Inflammatory macrophage treated with lipopolysaccharide for 1 hour (primary cell): ENCODE data around the gene SLC16A5.
"Not testable (repeated sequence)": the region's sequence is repeated elsewhere in the genome, so short reads cannot be mapped to it uniquely, and the experiment has no call there.

ENCODE experiments used
- DNase-seq, 2 donors: peaks; one replicate each; pipeline ENCODE4 v3.0.0-alpha.2; 2020 to 2022

Gene SLC16A5

GRCh38 chr17:75064867-75065561, 22.7 kb upstream of the SLC16A5 start:
- DNase-seq: no peak

GRCh38 chr17:75065562-75066151, 22.1 kb upstream of the SLC16A5 start:
- no peak for DNase-seq

GRCh38 chr17:75067856-75068255, 19.9 kb upstream of the SLC16A5 start:
- DNase-seq: no peak

- no peak for DNase-seq
Measured at GRCh38 chr17:75068750-75069149, 19.0 kb upstream of the SLC16A5 start.

GRCh38 chr17:75069783-75070182, 18.0 kb upstream of the SLC16A5 start:
- no peak for DNase-seq

DNA sequence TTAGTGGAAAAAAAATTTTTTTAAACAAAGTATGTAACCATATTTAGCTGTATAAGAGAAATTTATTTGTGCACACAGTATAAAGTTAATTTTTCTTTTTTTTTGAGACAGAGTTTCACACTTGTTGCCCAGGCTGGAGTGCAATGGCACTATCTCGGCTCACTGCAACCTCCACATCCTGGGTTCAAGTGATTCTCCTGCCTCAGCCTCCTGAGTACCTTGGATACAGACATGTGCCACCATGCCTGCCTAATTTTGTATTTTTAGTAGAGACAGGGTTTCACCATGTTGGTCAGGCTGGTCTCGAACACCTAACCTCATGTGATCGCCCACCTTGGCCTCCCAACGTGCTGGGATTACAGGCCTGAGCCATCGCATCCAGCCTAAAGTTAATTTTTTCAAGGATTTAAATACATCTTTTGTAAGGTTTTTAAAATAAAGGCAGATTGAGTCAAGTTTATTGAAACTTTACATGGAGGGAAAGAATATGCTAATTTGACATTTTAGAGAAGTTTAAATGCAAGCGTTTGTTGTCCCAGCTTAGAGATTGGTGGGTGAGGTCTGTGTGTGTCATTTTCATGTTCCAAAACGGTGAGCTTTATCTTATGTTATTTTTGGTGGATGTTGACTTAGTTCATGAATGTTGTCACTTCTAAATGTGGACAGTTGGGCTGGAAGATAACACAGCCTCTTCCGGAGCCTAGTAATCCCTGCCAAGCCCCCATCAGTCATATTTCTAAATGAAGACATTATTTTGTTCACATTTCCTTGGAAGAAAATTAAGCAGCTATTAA, 16.1 kb upstream of the SLC16A5 start:
- DNase-seq: not testable (repeated sequence)

GRCh38 chr17:75072909-75073308, 14.8 kb upstream of the SLC16A5 start:
- DNase-seq: not testable (repeated sequence)

DNA sequence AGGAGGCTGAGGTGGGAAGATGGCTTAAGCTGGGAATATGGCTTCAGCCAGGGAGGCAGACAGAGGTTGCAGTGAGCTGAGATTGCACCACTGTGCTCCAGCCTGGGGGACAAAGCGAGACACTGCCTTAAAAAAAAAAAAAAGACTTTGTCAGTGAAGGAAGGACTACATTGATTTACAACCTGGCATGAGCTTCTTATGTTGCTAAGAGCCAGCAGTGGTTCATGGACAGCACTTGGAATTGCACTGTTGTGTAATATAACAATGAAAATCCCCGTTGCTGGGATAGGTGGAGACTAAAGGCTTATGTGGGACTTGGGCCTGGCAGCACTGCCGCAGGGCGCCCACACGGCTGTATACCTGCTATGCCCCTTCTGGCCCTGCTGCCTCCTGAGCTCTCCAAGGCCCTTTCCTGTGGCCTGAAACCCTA, 14.1 kb upstream of the SLC16A5 start:
- no peak for DNase-seq

- DNase-seq: peak in 1 of 2 donors; percentile 10
Measured at GRCh38 chr17:75074532-75074931, 13.2 kb upstream of the SLC16A5 start.

GRCh38 chr17:75075597-75076336, 12.0 kb upstream of the SLC16A5 start:
- peak; percentile 86 to 96 for DNase-seq

GRCh38 chr17:75077072-75077495, 10.7 kb upstream of the SLC16A5 start:
- no peak for DNase-seq

- peak; percentile 58 to 86 for DNase-seq
Measured at GRCh38 chr17:75077496-75078283, 10.1 kb upstream of the SLC16A5 start.

DNA sequence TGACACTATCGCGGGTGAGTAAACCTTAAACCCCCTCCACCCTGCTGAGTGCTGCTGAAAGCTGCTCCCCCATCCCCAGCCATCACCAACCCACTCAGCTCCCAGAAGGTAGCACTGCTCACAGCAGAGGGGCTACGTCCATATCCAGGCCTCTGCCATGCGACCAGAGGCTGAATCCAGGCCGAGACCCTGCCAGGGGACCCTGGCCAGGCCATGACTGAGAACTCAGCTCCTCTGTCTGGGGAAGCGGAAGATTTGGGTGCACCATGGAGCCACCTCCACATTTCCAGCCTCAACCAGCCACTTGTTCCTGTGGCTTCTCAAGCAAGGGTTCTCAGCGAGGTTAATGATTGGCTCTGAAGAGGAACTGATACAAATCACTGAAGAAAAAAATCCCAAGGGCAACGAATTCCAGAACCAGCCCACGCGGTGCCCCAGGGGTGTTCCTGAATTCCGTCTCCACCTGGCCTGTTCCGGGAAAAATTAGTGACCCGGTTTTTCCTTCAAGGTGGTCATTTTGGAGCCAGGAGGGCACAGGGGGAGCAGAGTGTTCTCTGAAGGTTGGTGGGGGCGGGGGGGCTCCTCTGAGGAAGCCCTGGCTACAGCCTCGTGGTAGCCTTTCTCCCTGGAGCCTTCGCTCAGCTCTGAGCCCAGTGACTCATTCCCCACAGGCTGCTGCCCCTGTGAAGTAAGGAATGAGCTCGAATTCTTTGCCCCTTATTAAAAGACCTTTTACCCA, 9.3 kb upstream of the SLC16A5 start:
- DNase-seq: peak; percentile 56 to 78

- DNase-seq: no peak
Measured at GRCh38 chr17:75079023-75079373, 8.8 kb upstream of the SLC16A5 start.

DNA sequence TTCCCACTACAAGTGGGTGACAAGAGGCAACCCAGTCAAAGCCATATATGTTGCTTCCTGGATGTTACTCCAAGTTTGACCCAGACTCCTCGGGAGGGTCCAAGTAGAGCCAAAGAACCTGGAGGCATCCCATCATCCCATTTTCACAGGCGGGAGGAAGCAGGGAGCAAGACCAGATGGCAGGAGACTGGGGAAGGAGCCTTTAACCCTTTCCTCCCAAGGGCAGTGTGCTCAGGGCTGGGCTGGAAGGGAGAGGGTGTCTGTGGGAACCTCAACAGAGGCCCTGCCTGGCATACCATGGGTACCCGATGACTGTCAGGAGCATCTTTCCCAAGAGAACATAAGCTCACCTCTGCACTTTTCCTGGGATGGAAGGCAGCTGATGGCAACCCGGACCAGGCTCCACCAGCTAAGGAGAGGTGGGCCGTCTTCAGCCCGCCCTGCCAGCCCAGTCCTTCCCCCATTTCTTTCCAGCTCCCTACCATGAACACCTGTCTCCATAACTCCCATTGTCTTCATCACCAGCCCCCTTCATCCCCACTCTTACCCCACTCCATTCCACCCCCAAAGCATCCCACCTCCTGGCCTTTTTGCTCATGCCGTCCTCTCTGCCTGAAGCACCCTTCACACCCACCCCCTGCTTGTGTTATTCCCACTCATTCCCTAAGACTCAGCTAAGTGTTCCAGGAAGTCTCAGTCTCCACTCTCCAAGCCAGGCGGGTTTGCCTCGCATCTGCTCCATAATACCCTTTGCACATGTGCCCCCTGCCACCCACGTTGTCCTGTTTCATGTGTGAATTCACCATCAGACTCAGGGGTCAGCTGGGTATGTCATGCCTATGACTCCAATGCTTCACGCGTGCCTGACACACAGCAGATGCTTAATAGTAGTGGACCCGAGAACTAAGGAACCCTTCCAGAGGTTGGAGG, 5.9 kb upstream of the SLC16A5 start:
- no peak for DNase-seq

DNA sequence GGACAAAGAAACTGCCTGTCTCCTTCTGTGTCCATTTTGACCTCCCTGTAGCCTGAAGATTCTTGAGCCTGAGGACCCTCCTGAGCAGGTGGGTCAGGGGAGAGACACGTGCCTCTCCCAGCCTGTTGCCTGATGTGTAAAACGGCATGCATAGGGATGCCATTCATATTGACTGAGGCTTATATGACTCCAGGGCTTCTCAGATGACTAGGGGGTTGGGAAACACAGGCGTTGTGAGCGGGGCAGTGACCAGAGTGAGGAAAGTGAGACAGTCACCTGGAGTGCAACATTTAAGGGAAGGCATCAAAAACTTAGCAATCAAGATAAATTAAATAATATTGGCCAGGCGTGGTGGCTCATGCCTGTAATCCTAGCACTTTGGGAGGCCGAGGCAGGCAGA, 5.1 kb upstream of the SLC16A5 start:
- no peak for DNase-seq

DNA sequence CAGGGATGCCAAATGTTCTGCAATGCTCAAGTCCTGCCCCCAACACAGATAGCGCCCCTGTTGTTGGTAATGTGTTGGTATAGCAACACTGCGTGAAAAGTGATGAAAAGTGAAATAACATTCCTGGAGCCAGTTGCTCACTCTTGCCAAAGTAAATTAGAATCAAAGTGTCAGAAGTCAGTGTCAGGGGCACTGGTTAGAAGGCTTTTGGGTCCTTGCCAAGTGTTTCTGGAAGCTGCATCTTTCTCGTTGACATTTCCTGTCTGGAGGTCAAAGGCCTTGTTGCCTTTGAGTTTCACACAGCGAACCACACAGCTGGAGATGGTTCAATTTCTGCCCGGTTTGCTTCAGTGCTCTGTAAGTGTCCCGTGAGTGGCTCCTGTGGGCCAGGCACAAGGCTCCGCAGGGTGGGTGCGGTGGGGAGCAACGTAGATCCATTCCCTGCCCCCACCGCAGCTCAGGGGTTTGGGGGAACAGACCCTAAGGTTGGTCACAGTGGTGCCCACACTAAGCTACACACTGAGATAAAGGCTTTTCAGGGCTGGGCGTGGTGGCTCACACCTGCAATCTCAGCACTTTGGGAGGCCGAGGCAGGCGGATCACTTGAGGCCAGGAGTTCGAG, 3.6 kb upstream of the SLC16A5 start:
- no peak for DNase-seq

DNA sequence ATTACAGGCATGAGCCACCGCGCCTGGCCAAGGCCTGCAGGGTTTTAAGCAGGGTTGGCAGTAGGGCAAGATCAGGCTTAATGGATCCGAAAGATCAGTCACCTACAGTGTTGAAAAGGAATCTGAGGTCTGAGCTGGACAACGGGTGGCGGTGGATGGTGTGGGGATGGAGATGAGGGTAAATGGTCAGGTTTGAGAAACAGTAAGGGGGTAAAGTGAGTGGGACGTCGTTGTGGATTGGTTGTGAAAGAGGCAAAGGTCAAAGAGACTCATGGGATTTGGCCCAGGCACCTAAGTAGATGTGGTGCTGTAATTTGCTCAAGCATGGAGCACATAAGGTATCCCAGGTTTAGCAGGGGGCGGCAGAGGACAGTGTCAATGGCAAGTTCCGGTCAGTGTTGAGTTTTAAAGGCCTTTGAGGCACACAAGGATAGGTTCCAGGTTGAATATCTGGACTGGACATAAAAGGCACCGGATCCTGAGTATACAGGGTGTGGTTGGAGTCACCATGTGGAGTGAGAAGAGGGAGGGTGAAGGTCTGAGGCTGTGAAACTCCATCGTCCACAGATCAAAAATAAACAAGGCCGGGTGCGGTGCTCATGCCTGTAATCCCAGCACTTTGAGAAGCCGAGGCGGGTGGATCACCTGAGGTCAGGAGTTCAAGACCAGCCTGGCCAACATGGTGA, 1.1 kb upstream of the SLC16A5 start:
- no peak for DNase-seq

DNA sequence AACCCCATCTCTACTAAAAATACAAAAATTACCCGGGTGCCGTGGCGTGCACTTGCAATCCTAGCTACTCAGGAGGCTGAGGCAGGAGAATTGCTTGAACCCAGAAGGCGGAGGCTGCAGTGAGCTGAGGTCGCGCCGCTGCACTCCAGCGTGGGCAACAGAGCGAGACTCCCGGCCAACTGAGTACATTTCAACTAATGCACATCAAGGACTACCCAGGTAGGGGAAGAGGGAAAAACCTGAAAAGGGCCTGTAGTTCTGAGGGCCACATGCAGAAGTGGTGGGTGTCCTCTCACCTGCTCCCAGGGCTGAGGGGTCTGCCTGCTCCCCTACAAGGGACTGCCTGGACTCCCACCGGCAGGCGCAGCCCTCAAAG, 584 bp upstream of the SLC16A5 start:
- no peak for DNase-seq
